A549 (cell line): ENCODE results near the gene GLIPR2. TPM values are rescaled to one million over a fixed set of nuclear protein-coding genes. Genes with fewer than 3 reads are reported as not detected.

ENCODE experiments used
- ATAC-seq, 2 experiments: fragments of 200-7000 bp in 1 of 2; fragments of >200 bp in 1 of 2; cut with Nextera tagmentation in 1 of 2; cut with Tn5 transposase in 1 of 2; 3 replicates each; pipeline versions ENCODE4 v1.8.0 to v1.9.1; 2018 to 2020; ENCODE audit warnings: mild to moderate bottlenecking in 1 of 2, moderate library complexity in 1 of 2
- CTCF ChIA-PET: fragments of 300-600 bp; sonication (Branson Sonifier 250); formaldehyde crosslinking; extraction: SDS; loops from one replicate; lab custom pipeline; 2021; ENCODE audit warnings: antibody characterized with exemption, inconsistent platforms; lab: Yijun Ruan, JAX
- POLR2A ChIA-PET: fragments of 350-600 bp; formaldehyde crosslinking; extraction: SDS; loops from one replicate; lab custom pipeline; 2021; ENCODE audit warnings: antibody characterized with exemption, inconsistent platforms; lab: Yijun Ruan, JAX
- DNase-seq, 2 experiments: peaks; one replicate each; pipeline versions ENCODE4 v3.0.0 to v3.0.0-alpha.2; 2011 to 2016; ENCODE audit warnings: low read depth in 1 of 2, low spot score in 1 of 2
- FAIRE-seq: peaks from 2 replicates; lab custom pipeline; 2011; peaks lifted over from hg19 to GRCh38; lab: Jason Lieb, UNC
- H3K27ac ChIP-seq, 2 experiments: fragments of >200 bp; sonication (Bioruptor Twin); formaldehyde crosslinking; 3 replicates each; pipeline ENCODE4 v1.5.1; 2016 to 2017
- H3K4me1 ChIP-seq: fragments of >200 bp; sonication (Bioruptor Twin); formaldehyde crosslinking; 3 replicates; pipeline ENCODE4 v1.6.1; 2016
- H3K4me2 ChIP-seq: fragments of >200 bp; sonication (Bioruptor Twin); formaldehyde crosslinking; 3 replicates; pipeline ENCODE4 v1.6.1; 2016
- H3K4me3 ChIP-seq: fragments of >200 bp; sonication (Bioruptor Twin); formaldehyde crosslinking; 3 replicates; pipeline ENCODE4 v1.5.1; 2016
- H3K9me3 ChIP-seq: fragments of >200 bp; sonication (Bioruptor Twin); formaldehyde crosslinking; 3 replicates; pipeline ENCODE4 v1.6.1; 2016
- CBX8 ChIP-seq: fragments of 200-600 bp; sonication (generic); IDR thresholded peaks from 2 replicates; pipeline ENCODE4 v1.6.1; 2016
- EHF ChIP-seq: fragments of 250-450 bp; sonication (Bioruptor Pico); IDR thresholded peaks from 2 replicates; pipeline ENCODE4 v1.5.0; 2020; ENCODE audit warnings: mild to moderate bottlenecking
- EHMT2 ChIP-seq: fragments of 200-600 bp; sonication (generic); IDR thresholded peaks from 2 replicates; pipeline ENCODE4 v1.6.1; 2016; ENCODE audit warnings: antibody characterized with exemption, low read depth, mild to moderate bottlenecking, moderate library complexity
- GATA3 ChIP-seq: IDR thresholded peaks from 2 replicates; pipeline ENCODE4 v1.6.1; 2012; ENCODE audit warnings: borderline replicate concordance
- HOXB13 ChIP-seq: fragments of 250-450 bp; sonication (Bioruptor Pico); IDR thresholded peaks from 2 replicates; pipeline ENCODE4 v1.5.0; 2020; ENCODE audit warnings: low read depth, mild to moderate bottlenecking, moderate library complexity
- KDM5A ChIP-seq: fragments of 200-600 bp; sonication (generic); IDR thresholded peaks from 2 replicates; pipeline ENCODE4 v1.6.1; 2016; ENCODE audit warnings: antibody characterized with exemption, mild to moderate bottlenecking
- MAFK ChIP-seq: fragments of 450-650 bp; IDR thresholded peaks from 2 replicates; pipeline ENCODE4 v1.6.1; 2014; ENCODE audit not compliant: partially characterized antibody
- MYC ChIP-seq: IDR thresholded peaks from 2 replicates; pipeline ENCODE4 v1.6.1; 2012; ENCODE audit warnings: mild to moderate bottlenecking, inconsistent platforms, low read length, improper control_type of control experiment, borderline replicate concordance
- PHF8 ChIP-seq: fragments of 200-600 bp; sonication (generic); IDR thresholded peaks from 2 replicates; pipeline ENCODE4 v1.6.1; 2016; ENCODE audit warnings: low read depth, mild to moderate bottlenecking, antibody characterized with exemption, moderate library complexity, borderline replicate concordance
- RFX5 ChIP-seq: fragments of 450-650 bp; IDR thresholded peaks from 2 replicates; pipeline ENCODE4 v1.7.1; 2014; ENCODE audit warnings: antibody characterized with exemption, mild to moderate bottlenecking, moderate library complexity
- TP53 ChIP-seq: fragments of 250-450 bp; sonication (Bioruptor Pico); IDR thresholded peaks from 2 replicates; pipeline ENCODE4 v1.5.0; 2021; ENCODE audit warnings: mild to moderate bottlenecking, moderate library complexity
- ZC3H11A ChIP-seq: fragments of 450-650 bp; IDR thresholded peaks from 2 replicates; pipeline ENCODE4 v1.6.1; 2014; ENCODE audit warnings: antibody characterized with exemption, mild to moderate bottlenecking
- ZFP36 ChIP-seq: fragments of 450-650 bp; IDR thresholded peaks from 2 replicates; pipeline ENCODE4 v1.6.1; 2014; ENCODE audit warnings: borderline replicate concordance; ENCODE audit not compliant: partially characterized antibody
- ZNF302 ChIP-seq: fragments of 250-450 bp; sonication (Bioruptor Pico); IDR thresholded peaks from 2 replicates; pipeline ENCODE4 v1.9.0; 2021; ENCODE audit warnings: inconsistent platforms, mild to moderate bottlenecking, moderate library complexity
- WGBS: methylation state at CpG from one replicate; pipeline ENCODE4 v1.1.6; 2017; ENCODE audit errors: missing lambda C conversion rate; 5-methylcytosine and 5-hydroxymethylcytosine counted together
- polyA plus RNA-seq, 4 experiments: library from polyadenylated mRNA; depleted of rRNA in 3 of 4; stranded (reverse); fragments of >200 nt; fragmentation: RNase III in 1 of 4; extraction: RNeasy Plus Mini Kit Qiagen cat#74134 plus additional on column Dnase treatment in 1 of 4; gene quantifications; 2 replicates in 3 of 4; 3 replicates in 1 of 4; pipeline ENCODE4 v1.2.3, GENCODE V29; 2011 to 2017
- TF ChIP-seq, protein P1 (sequence below): IDR thresholded peaks from 2 replicates; pipeline ENCODE4 v1.6.1; 2012
- TF ChIP-seq, protein P2 (sequence below): fragments of 250-450 bp; sonication (Bioruptor Pico); IDR thresholded peaks from 2 replicates; pipeline ENCODE4 v1.5.0; 2021; ENCODE audit warnings: mild to moderate bottlenecking, moderate library complexity, borderline replicate concordance
- TF ChIP-seq, protein P3 (sequence below): fragments of 200-600 bp; sonication (generic); IDR thresholded peaks from 2 replicates; pipeline ENCODE4 v1.6.1; 2016; ENCODE audit warnings: antibody characterized with exemption, mild to moderate bottlenecking, moderate library complexity

Gene GLIPR2
- polyA plus RNA-seq, 2 of the 4 experiments (the other 2 are of a cell fraction) = 9.0 to 16.0 TPM

DNA sequence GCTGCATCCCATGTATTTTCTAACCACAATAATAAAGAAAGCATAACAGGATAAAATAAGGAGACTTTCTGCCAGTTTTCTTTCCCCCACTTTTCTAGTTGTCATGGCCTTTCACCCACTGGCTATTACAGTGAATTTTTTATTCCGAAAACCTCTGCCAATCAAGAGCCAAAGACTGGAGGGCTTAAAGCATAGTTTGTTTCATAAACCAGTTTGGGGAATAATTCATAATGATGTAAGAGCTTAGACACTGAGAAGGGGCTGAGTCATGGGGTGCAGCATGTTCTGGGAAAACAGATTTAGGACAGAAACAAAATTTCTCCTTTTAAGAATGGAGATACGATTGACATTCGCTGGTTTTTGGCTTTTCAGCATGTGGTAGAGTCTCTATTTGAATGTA, 4.4 kb upstream of the GLIPR2 start:
- Histone ChIP-seq H3K4me3 (no peak overlapping the region), H3K4me2 (no peak overlapping the region)

DNA sequence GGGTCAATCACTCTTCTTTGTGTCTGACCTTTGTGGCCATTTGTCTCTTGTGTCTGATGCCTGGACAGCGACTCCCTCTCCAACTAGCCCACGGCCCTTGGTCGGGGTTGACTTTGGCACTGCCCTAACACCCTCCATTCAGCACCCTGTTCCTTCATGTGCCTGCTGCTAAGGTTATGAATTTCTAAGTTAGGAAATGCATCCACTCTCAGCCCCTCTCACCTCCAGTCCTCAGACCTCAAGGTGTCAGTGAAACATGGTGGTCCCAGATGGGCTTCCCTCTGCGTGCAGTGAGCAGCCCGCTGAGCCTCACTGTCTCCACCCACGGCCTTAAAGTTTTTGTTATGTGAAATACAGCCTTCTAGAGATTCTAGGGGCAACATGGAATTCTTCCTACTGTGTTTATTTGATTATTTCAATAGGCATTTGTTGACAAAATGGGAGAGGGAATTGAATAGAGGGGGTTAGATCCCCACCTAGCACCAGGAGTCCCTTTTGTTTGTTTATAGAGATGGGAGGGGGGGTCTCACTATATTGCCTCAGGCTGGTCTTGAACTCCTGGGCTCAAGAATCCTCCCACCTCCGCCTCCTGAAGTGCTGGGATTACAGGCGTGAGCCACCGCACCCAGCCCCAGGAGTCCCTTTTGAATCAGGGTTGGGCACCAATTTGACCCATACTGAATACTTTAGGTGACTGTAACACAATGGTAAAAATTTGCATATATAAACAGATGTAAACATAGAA, 1.6 kb upstream of the GLIPR2 start:
- ChIA-PET POLR2A (no interaction called here), CTCF (interaction anchor here (1.0 kb wide), 1 partner anchor 9 kb away, joined by 3 read pairs; no protein-coding TSS in a partner anchor)
- H3K4me1 ChIP-seq = peaks cover 9% of the 10 kb centered on the region; the same call in 1 of the 3 replicates
- no peak overlapping the region for H3K4me2 ChIP-seq
- H3K9me3 ChIP-seq = no peaks in the 10 kb centered on the region
- ATAC-seq (no peak), DNase-seq (no peak), FAIRE-seq (no peak)
- H3K4me3 ChIP-seq = no peak overlapping the region
- TF ChIP-seq PHF8 (no peak), CBX8 (no peak), HOXB13 (CRISPR knock-in tag) (no peak), EHMT2 (no peak), MYC (no peak), EHF (CRISPR knock-in tag) (no peak), KDM5A (no peak), RFX5 (no peak), ZFP36 (no peak), TP53 (no peak), ZNF302 (CRISPR knock-in tag) (no peak), ZC3H11A (no peak), GATA3 (no peak), MAFK (no peak)
- TF ChIP-seq, protein P1, sequence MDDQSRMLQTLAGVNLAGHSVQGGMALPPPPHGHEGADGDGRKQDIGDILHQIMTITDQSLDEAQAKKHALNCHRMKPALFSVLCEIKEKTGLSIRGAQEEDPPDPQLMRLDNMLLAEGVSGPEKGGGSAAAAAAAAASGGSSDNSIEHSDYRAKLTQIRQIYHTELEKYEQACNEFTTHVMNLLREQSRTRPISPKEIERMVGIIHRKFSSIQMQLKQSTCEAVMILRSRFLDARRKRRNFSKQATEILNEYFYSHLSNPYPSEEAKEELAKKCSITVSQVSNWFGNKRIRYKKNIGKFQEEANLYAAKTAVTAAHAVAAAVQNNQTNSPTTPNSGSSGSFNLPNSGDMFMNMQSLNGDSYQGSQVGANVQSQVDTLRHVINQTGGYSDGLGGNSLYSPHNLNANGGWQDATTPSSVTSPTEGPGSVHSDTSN = no peak
- TF ChIP-seq, protein P2, sequence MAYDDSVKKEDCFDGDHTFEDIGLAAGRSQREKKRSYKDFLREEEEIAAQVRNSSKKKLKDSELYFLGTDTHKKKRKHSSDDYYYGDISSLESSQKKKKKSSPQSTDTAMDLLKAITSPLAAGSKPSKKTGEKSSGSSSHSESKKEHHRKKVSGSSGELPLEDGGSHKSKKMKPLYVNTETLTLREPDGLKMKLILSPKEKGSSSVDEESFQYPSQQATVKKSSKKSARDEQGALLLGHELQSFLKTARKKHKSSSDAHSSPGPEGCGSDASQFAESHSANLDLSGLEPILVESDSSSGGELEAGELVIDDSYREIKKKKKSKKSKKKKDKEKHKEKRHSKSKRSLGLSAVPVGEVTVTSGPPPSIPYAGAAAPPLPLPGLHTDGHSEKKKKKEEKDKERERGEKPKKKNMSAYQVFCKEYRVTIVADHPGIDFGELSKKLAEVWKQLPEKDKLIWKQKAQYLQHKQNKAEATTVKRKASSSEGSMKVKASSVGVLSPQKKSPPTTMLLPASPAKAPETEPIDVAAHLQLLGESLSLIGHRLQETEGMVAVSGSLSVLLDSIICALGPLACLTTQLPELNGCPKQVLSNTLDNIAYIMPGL = no peak
- TF ChIP-seq, protein P3, sequence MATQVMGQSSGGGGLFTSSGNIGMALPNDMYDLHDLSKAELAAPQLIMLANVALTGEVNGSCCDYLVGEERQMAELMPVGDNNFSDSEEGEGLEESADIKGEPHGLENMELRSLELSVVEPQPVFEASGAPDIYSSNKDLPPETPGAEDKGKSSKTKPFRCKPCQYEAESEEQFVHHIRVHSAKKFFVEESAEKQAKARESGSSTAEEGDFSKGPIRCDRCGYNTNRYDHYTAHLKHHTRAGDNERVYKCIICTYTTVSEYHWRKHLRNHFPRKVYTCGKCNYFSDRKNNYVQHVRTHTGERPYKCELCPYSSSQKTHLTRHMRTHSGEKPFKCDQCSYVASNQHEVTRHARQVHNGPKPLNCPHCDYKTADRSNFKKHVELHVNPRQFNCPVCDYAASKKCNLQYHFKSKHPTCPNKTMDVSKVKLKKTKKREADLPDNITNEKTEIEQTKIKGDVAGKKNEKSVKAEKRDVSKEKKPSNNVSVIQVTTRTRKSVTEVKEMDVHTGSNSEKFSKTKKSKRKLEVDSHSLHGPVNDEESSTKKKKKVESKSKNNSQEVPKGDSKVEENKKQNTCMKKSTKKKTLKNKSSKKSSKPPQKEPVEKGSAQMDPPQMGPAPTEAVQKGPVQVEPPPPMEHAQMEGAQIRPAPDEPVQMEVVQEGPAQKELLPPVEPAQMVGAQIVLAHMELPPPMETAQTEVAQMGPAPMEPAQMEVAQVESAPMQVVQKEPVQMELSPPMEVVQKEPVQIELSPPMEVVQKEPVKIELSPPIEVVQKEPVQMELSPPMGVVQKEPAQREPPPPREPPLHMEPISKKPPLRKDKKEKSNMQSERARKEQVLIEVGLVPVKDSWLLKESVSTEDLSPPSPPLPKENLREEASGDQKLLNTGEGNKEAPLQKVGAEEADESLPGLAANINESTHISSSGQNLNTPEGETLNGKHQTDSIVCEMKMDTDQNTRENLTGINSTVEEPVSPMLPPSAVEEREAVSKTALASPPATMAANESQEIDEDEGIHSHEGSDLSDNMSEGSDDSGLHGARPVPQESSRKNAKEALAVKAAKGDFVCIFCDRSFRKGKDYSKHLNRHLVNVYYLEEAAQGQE = no peak
- H3K27ac ChIP-seq = no peak overlapping the region
- 82% methylated on average over 9 of the region's 9 CpGs for WGBS

More for the DNA sequence above, 4.4 kb upstream of the GLIPR2 start:
- WGBS = 65% methylated on average over 3 of the region's 3 CpGs
- peaks cover 4% of the 10 kb centered on the region; the same call in 1 of the 3 replicates for H3K4me1 ChIP-seq
- H3K9me3 ChIP-seq = no peaks in the 10 kb centered on the region
- no peak for ATAC-seq
- CTCF ChIA-PET = interaction anchor here (1.3 to 3.3 kb wide), 4 partner anchors 10 to 35 kb away, joined by 4 to 17 read pairs (median 8); no protein-coding TSS in a partner anchor
- DNase-seq = no peak
- POLR2A ChIA-PET = no interaction called here
- FAIRE-seq = no peak
- TF ChIP-seq EHMT2 = no peak
- H3K27ac ChIP-seq = no peak overlapping the region; a peak in 1 of 6 replicates
